CD4-positive, alpha-beta T cell treated with Interleukin-10 for 1 hour (primary cell): Measurements from ENCODE around the gene CT45A1.
"Not testable (repeated sequence)": the region's sequence is repeated elsewhere in the genome, so short reads cannot be mapped to it uniquely, and the experiment has no call there.

Experiments
- DNase-seq: peaks from one replicate; pipeline ENCODE4 v3.0.0-alpha.2; 2020

Gene CT45A1

GRCh38 chrX:135713183-135713689 lies at the start of gene CT45A1:
TSS of gene CT45A1 (plus strand) at chrX:135713639. CDS start at chrX:135718941, 5,302 bp downstream.
- peak; percentile 0 for DNase-seq

DNA sequence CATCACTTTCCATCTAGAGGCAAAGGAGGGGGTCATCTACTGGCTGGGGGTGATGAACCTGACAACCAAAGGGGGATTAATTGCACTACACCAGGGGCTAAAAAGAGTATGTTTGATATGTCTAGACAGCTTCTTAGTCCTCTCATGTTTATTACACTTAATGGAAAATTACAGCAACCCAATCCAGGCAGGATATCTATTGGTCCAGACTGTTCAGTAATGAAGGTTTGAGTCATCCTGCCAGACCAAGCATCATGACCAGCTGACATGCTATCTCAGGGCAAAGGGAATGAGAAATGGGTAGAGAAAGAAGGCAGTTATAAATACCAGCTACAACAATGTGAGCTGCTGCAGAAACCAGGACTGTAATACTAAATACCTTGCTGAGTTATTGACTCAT lies 40.5 kb upstream of the CT45A1 start:
- DNase-seq = not testable (repeated sequence)

DNA sequence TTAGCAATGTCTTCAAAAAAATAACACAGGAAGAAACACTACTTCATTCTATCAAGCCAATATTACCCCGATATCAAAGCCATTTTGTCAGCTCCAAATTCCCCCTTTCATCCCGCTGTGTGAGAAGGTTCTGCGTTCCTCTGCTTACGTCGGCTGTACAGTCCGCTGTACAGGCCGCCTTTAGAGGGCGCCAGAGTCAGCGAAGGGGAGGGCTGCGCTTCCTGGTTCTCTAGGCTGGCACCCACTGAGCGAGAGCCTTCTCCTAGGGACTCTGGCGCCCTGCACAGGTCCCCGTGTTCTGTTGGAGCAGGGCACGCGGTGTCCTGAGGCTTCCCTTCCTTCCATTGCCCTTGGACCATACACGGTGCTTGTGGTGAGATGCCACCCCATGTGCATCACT lies 25.3 kb upstream of the CT45A1 start:
- no peak for DNase-seq

- no peak for DNase-seq
Measured at GRCh38 chrX:135695471-135695870, 18.0 kb upstream of the CT45A1 start.

GRCh38 chrX:135697601-135698000 lies 15.8 kb upstream of the CT45A1 start:
- peak; percentile 0 for DNase-seq

GRCh38 chrX:135698924-135699323 lies 14.5 kb upstream of the CT45A1 start:
- no peak for DNase-seq

GRCh38 chrX:135707880-135708279 lies 5.6 kb upstream of the CT45A1 start:
- DNase-seq = peak; percentile 8

DNA sequence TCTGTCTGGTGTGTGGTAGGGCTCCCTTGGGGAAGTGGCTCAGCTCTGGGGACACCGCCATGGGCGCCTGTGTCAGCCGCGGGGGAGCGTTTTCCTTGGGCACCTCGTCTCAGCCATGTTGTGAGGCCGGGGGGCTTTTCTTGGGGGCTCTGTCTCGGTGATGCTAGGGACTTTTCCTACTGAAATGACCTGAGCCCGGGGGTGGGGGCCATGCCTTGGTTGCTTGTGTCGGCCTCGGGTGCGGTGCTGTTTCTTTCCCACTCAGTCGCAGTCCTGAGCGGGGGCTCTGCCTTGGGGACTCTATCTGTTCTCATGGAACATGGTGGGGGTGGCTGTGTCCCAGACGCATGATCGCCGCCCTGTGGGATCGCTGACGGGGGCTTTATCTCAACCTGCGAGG lies 356 bp downstream of the CT45A1 start:
- DNase-seq = no peak

DNA sequence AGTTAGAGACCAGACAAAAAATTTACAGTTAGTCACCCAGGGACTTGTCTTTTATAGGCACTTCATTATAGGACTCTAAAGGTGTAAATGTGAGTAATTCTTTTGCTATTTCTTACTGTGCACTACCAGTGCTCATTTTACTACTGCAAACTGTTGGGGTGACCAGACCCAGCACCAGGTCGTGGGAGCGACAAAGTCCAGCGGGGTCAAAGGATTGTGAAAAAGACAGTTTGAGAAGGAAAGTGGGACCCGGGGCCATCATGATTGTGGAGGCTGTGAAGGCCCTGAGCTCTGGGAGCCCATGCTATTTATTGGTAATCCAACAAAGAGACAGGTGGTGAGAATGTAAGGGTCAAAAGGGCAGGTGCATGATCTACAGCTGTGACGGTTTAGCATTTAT lies 21.2 kb downstream of the CT45A1 start:
- not testable (repeated sequence) for DNase-seq

DNA sequence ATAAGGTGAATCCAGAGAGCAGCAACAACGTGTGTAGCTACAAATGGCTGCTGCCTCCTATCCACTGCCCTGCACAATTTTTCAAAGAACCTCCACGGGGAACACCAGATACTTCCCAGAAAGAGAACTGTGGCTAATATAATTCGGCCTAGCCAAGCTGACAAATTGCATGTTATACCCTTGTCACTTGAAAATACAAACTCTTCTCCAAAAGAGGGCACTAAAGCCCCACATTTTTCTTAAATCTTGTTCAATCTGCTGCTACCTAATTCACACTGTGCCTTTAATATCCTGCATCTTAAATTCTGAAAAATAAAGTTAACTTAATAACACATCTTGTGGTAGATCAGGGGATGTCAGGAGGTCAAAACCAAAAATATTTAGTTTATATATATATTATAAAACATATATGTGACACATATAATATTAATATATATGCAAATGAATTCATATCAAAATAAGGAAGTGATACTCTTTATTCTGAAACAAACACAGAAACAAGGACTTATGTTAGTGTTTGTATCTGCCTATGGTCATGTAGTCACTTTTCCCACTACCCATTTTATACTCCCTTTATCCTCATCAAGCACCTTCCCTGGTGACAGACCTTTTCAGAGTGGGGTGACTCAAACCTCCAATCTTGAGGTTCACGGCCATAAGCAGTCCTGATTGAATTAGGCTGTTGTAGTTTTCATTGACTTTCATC lies 24.1 kb downstream of the CT45A1 start:
- no peak for DNase-seq

DNA sequence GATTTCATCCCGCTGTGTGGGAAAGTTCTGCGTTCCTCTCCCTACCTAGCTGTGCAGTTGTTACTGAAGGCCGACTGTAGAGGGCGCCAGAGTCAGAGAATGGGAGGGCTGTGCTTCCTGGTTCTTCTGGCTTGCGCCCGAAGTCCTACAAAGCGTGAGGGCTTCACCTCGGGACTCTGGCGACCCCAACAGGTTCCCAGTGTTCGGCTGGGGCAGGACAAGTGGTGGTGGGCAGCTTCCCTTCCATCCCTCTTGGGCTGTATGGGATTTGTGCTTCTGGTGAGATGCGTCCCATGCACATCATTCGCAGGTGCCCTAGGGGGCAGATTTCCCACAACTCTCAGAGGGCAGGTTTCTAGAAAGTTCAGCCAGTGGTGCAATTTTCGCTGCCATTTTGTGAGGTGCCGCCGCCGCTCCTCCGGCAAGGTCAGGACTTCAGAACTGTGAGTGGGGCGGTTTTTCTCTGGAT lies 27.3 kb downstream of the CT45A1 start:
- DNase-seq = peak; percentile 19

GRCh38 chrX:135741192-135741715 lies 27.8 kb downstream of the CT45A1 start:
- no peak for DNase-seq

DNA sequence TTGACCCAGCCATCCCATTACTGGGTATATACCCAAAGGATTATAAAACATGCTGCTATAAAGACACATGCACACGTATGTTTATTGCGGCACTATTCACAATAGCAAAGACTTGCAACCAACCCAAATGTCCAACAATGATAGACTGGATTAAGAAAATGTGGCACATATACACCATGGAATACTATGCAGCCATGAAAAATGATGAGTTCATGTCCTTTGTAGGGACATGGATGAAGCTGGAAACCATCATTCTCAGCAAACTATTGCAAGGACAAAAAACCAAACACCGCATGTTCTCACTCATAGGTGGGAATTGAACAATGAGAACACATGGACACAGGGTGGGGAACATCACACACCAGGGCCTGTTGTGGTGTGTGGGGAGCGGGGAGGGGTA lies 31.3 kb downstream of the CT45A1 start:
- DNase-seq = not testable (repeated sequence)

- DNase-seq = not testable (repeated sequence)
Measured at GRCh38 chrX:135768091-135768490, 54.7 kb downstream of the CT45A1 start, which contains the start of gene CT45A3. TSS of gene CT45A3 (minus strand) at chrX:135768191. CDS start at chrX:135764444, 3,747 bp downstream.
